Mucosa of stomach (tissue), 1 donor: ENCODE data around the gene ARHGAP1.
A peak's percentile ranks its signal among the peaks of the same experiment; 100 is the strongest.

ENCODE experiments used
- H3K27me3 ChIP-seq: one replicate; pipeline ENCODE4 v1.7.0; 2013; ENCODE audit warnings: mild to moderate bottlenecking, low read length; ENCODE audit not compliant: control insufficient read depth, insufficient read depth
- H3K36me3 ChIP-seq: one replicate; pipeline ENCODE4 v1.7.0; 2013; ENCODE audit warnings: low read length; ENCODE audit not compliant: control insufficient read depth, insufficient read depth
- H3K4me1 ChIP-seq: one replicate; pipeline ENCODE4 v1.7.0; 2013; ENCODE audit warnings: mild to moderate bottlenecking, low read length; ENCODE audit not compliant: control insufficient read depth, insufficient read depth
- H3K4me3 ChIP-seq: one replicate; pipeline ENCODE4 v1.7.0; 2013; ENCODE audit warnings: low read length
- H3K9ac ChIP-seq: one replicate; pipeline ENCODE4 v1.7.0; 2013; ENCODE audit warnings: mild to moderate bottlenecking, low read length, moderate library complexity
- H3K9me3 ChIP-seq: one replicate; pipeline ENCODE4 v1.7.0; 2013; ENCODE audit warnings: mild to moderate bottlenecking, low read length, moderate library complexity; ENCODE audit not compliant: control insufficient read depth
- donor health status: Pancreatic carcinoma.

ARHGAP1 gene

DNA sequence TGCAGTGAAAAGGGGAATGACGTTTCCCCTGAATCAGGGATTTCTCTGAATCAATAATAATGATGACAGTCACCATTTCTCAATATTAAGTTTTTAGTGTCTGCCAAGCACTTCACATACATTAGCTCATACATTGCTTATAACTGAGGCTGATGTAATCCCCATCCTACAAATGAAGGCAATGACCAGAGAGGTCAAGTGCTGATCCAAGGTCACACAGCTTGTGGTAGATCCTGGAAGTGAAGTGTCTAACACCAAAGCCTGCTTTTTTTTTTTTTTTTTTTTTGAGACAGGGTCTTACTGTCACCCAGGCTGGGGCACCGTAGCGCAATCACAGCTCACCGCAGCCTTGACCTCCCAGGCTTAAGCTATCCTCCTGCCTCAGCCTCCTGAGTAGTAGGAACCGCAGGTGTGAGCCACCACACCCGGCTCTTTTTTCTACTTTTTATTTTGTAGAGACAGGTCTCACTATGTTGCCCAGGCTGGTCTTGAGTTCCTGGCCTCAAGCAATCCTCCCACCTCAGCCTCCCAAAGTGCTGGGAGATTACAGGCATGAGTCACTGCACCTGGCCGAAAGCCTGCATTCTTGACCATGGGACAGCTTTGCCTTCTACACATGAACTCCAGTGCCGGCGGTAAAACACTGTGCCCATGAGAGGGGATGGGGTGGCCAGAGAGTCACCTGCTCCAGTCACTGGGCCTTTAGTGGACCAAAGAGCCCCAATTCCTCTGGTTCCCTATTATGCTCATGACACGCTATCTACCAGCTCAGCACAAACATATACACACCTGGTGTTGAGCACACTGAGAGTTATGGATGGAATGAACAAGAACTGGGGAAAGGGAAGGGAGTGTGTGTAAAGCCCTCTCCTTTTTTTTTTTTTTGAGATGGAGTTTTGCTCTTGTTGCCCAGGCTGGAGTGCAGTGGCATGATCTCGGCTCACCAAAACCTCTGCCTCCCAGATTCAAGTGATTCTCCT is 17.4 kb downstream of the ARHGAP1 start:
- Histone ChIP-seq H3K9ac (no peak overlapping the region), H3K36me3 (peaks cover 41% of the 10 kb centered on the region), H3K4me3 (no peak overlapping the region), H3K9me3 (no peaks in the 10 kb centered on the region), H3K4me1 (peaks cover 8% of the 10 kb centered on the region), H3K27me3 (no peaks in the 10 kb centered on the region)

DNA sequence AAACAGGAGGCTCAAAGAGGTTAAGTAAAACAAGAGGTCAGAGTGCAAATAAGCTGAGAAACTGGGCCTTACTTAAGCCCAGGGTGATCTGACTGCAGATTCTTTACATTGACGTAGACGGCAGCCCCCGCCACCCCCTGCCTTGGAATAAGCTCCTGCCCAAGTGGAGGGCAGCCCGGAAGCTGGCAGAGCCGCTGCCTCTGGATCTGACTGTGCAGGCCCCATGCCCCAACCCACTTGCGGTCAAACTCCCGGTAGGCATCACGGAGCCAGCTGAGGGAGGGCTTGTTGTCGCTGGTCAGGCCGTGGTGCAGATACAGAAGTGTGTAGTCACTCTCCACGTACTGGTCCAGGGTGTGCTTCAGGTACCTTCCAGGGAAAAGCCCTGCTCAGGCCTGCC is 18.6 kb downstream of the ARHGAP1 start:
- no peak overlapping the region for H3K9ac ChIP-seq
- peaks cover under 1% of the 10 kb centered on the region for H3K4me1 ChIP-seq
- no peak overlapping the region for H3K4me3 ChIP-seq
- H3K27me3 ChIP-seq: no peaks in the 10 kb centered on the region
- no peaks in the 10 kb centered on the region for H3K9me3 ChIP-seq
- peaks cover 35% of the 10 kb centered on the region for H3K36me3 ChIP-seq

DNA sequence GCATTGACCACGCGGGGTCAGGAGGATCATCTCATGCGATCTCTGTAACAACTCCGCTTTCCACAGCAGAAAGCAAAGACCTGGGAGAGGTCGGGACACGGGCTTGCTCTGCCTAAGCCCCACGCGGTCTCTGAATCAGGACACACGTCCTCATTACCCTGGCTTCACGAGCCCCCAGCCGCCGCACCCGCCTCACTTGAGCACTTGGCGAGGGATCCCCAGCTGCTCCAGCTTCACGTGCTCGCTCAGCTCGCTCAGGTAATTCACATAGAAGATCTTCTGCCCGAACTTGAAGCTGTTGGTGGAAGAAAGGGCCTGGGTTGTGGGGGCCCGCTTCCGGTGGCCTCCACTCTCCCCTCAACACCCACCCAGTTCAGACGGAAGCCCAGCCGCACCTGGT is 19.6 kb downstream of the ARHGAP1 start:
- H3K9ac ChIP-seq: no peak overlapping the region
- no peak overlapping the region for H3K4me3 ChIP-seq
- peaks cover 6% of the 10 kb centered on the region for H3K4me1 ChIP-seq
- no peaks in the 10 kb centered on the region for H3K9me3 ChIP-seq
- peaks cover 33% of the 10 kb centered on the region for H3K36me3 ChIP-seq
- H3K27me3 ChIP-seq: no peaks in the 10 kb centered on the region

DNA sequence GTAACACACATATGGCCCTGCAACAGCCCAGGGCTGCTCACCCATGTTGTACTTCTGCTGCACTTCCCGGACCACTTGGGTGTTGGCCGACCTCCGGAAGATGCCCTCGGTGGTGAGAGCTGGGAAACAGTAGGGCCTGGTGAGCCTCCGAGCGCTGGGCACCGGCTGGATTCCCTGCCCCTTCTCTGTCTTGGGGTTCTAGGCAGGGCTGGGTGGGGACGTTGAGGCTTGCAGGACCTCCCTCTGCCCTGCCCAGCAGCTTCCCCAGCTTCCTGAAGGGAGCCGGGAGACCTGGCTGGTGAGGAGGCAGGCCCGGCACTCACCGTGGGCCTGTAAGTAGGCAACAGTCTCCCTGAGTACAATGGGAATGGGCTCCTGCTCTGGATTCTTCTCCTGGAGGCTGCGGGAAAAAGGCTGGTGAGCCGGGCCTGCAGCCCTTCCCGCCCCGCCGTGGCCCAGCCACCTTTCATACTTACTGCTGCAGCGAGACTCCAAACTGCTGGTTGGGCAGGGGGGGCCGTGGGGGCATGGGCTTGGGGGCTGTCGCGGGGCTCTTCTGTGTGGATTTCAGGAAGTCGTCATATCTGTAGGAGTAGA is 20.2 kb downstream of the ARHGAP1 start:
- Histone ChIP-seq H3K36me3 (peaks cover 33% of the 10 kb centered on the region), H3K27me3 (no peaks in the 10 kb centered on the region), H3K4me3 (no peak overlapping the region), H3K9ac (no peak overlapping the region), H3K9me3 (no peaks in the 10 kb centered on the region), H3K4me1 (peaks cover 12% of the 10 kb centered on the region)

DNA sequence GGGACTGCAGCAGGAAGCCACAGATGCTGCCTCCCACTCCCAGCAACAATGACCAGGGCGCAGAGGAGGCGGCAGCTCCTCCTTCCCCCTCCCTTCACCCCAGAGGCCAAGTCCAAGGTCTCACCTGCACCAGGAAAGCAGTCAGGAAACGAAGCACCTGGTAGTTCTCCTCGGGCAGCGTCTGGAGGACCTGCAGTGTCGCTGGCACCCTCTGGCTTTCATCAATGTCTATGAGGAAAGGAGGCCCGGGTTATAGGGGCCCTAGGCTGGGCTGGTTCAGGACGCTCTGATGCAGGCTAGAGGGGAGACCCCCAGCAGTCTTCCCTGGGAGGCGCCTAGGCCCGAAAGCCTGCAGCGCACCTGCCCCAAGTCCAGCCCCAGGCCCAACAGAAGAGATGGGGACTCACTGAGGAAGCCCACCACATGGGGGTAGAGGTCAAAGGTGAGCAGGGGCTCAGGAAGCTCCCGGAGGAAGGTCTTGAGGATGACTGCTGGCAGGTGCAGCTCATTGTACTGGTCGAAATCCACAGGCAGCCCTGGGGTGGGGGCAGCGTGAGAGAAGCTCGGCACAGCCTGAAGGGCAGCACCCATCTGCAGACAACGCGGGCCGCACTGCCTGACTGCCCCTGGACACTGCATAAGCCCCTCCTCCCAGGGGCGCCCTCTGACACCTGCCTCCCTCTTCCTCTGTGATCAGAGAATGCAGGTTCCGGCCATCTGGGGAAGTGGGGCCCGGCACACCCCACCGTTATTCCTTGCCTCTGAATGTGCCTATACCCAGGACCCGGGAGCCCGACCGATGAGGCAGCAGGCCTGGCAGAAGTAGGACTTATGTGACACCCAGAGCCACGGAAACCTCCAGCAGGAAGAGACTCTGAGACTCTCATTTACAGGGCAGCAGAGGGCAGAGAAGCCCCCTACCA is 20.9 kb downstream of the ARHGAP1 start:
- Histone ChIP-seq H3K9ac (no peak overlapping the region), H3K9me3 (no peaks in the 10 kb centered on the region), H3K4me3 (no peak overlapping the region), H3K36me3 (peaks cover 33% of the 10 kb centered on the region), H3K4me1 (peaks cover 19% of the 10 kb centered on the region), H3K27me3 (no peaks in the 10 kb centered on the region)

DNA sequence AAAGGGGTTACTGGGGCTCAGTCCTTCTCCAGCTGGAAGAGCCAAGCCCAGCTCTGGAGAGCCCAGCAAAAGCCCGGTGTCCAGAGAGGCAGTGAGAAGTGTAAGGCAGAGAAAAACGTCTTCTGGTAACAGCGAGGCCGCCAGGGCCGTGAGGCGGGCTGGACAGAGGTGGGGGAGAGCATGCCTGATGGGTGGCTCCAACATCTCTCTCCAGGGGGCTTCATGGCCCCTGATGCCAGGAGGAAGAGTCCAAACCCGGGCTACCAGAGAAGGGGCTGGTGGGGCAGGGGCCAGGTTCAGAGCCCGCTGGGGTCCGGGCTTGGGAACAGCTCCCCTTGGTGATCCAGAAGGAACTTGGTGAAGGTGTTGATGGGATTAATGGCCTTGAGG is 21.7 kb downstream of the ARHGAP1 start:
- Histone ChIP-seq H3K36me3 (peaks cover 33% of the 10 kb centered on the region), H3K9ac (no peak overlapping the region), H3K4me3 (no peak overlapping the region), H3K27me3 (no peaks in the 10 kb centered on the region), H3K4me1 (peaks cover 27% of the 10 kb centered on the region), H3K9me3 (no peaks in the 10 kb centered on the region)

DNA sequence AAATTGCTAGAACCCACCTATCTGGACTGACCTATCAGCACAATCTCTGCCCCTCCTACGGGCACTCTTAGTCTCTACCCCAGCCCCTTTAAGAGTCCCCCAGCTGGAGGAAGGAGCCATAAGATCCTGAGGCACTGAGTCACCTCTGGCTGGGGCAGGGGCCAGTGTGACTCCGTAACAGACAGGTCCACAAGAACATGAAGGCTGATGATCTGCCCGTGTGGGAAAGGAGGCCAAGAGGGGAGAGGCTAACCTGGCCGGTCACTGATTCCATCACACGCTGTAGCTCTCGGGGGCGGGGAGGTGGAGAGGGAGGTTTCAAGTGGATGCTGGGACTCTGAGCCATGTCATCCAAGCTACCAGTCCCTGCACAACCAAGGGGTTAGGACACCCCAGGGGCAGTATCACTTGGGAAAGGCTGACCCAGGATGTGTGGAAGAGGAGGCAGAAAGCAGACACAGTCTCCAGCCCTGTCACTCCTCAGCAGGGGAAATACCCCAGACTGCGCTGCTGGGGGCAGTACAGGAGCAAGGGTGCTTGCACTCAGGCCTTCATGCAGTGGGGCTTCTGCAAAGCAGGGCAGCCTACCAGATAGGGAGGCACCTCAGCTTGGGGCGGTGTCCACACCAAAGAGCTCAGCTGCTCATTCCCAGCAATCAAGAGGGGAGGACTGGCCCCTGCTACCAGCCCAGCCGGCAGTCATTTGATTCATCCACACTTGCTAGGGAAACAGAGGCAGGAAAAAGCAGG is 22.3 kb downstream of the ARHGAP1 start:
- peaks cover 28% of the 10 kb centered on the region for H3K4me1 ChIP-seq
- H3K27me3 ChIP-seq: no peaks in the 10 kb centered on the region
- no peak overlapping the region for H3K9ac ChIP-seq
- peaks cover 34% of the 10 kb centered on the region for H3K36me3 ChIP-seq
- H3K4me3 ChIP-seq: no peak overlapping the region
- H3K9me3 ChIP-seq: no peaks in the 10 kb centered on the region

DNA sequence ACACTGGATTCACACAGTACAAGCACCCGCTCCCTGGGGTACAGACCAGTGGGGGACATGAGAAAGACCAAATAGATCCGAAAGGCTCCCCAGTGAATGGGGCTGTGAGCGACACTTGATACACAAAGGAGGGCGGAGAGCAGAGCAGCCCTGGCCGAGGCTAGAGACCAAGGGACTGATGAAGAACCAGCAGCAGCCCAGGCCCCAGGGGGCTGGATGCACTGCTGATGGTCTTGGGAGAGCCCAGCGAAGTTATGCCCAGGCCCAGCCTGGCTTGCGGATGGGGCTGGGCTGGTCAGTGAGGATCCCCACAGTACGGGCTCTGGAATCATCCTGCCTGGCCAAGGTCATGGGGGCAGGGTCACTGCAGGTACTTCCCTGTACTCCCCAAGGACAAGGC is 23.2 kb downstream of the ARHGAP1 start:
- H3K4me1 ChIP-seq: peaks cover 28% of the 10 kb centered on the region
- peaks cover 44% of the 10 kb centered on the region for H3K36me3 ChIP-seq
- no peaks in the 10 kb centered on the region for H3K9me3 ChIP-seq
- H3K27me3 ChIP-seq: no peaks in the 10 kb centered on the region
- H3K4me3 ChIP-seq: no peak overlapping the region
- no peak overlapping the region for H3K9ac ChIP-seq

DNA sequence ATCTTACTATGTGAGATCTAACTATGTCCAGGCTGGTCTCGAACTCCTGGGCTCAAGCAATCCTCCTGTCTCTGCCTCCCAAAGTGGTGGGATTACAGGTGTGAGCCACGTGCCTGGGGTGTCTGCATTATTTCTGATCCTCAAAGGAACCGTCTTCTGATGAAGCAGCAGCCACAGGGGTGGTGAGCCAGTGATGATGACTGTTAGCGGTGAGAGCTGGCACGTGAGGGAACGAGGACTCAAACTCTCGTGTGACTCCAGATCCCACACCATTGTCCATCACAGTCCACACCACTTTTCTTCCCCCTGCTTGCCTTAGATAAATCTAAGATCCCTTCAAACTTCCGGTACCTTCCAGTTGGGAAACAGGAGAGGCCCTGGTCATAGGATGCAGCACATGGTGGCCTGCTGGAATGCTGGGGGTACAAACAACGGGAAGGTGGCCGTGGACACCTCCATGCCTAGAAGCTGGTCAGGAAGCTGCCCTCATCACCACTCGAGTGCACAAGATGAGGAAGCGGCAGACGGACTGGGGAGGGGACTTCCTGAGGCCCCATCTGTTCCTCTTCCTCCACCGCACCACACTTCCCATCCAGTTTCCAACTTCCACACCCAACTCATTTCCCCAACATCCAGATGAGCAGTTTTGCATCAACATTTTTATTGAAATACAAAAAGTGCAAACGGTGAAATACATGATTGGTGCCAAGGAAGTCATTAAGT is 23.8 kb downstream of the ARHGAP1 start:
- peaks cover 40% of the 10 kb centered on the region for H3K36me3 ChIP-seq
- peaks cover 28% of the 10 kb centered on the region for H3K4me1 ChIP-seq
- H3K27me3 ChIP-seq: no peaks in the 10 kb centered on the region
- H3K9me3 ChIP-seq: no peaks in the 10 kb centered on the region
- no peak overlapping the region for H3K9ac ChIP-seq
- no peak overlapping the region for H3K4me3 ChIP-seq

DNA sequence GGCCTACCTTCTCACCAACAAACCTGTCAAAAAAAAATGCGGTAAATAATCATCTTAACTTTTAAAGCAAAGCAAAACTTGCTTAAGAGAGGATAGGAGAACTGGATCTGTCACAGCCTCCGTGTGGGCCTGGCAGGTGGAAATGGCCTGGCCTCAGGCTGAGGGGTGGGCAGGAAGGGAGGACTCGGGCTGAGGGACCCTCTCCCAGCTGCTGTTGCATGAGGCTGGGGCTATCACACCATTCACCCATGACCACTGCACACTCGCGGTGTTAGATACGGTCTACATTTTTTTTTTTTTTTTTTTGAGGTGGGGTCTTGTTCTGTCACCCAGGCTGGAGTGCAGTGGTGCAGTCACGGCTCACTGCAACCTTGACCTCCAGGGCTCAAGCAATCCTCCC is 24.5 kb downstream of the ARHGAP1 start:
- Histone ChIP-seq H3K9ac (peak overlapping the region; percentile 47), H3K4me1 (peaks cover 28% of the 10 kb centered on the region), H3K4me3 (no peak overlapping the region), H3K27me3 (no peaks in the 10 kb centered on the region), H3K36me3 (peaks cover 33% of the 10 kb centered on the region), H3K9me3 (no peaks in the 10 kb centered on the region)
